Measurements from ENCODE around the gene NDC80. TPM values are rescaled to one million over a fixed set of nuclear protein-coding genes. Genes with fewer than 3 reads are reported as not detected.

Gene NDC80
- total and polyA plus RNA-seq, 9 of the 15 experiments (the other 6 are each of a cell fraction or from before 2014, with no cell fraction given), result 65.2 to 97.9 (median 83.3) TPM

- TF ChIP-seq ZBTB40 (IDR thresholded peaks at IDR 0.05) (peak; percentile 81), ZBTB40 (CRISPR knock-in tag; IDR thresholded peaks at IDR 0.05) (0 out of 2 replicates have a peak, but pooled peaks have one; percentile 34), PML (IDR thresholded peaks at IDR 0.05; ENCODE audit: low read length) (no peak), SREBF2 (CRISPR knock-in tag; IDR thresholded peaks at IDR 0.05) (no peak)
Observed at GRCh38 chr18:2612996-2613395, 41.6 kb downstream of the NDC80 start (continued).

All from K562 (cell line).